Cortex of kidney (tissue), 1 donor: ENCODE measurements around the gene PRKCE.

Source experiments
- DNase-seq: peaks from one replicate; lab custom pipeline; 2025; lab: John Stamatoyannopoulos, UW

PRKCE gene

DNA sequence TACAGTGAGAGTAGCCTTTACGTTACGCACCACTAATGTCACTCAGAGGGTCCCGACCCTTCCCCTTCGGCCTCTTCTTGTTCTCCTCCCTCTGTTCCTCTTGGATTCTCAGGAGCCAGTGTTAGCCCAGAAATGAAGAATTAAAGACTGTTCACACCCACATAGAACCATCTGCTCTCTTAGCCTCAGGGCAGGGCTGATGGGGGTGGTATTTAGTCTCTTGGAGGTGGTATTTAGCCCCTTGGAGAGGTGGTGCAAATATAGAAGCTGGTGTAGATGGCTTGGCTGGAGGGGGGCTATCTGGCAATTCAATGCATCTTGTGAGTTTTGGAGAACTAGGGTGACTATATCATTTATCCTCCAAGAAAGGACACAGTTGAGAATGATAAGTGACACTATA, 286.5 kb downstream of the PRKCE start:
- no peak for DNase-seq

DNA sequence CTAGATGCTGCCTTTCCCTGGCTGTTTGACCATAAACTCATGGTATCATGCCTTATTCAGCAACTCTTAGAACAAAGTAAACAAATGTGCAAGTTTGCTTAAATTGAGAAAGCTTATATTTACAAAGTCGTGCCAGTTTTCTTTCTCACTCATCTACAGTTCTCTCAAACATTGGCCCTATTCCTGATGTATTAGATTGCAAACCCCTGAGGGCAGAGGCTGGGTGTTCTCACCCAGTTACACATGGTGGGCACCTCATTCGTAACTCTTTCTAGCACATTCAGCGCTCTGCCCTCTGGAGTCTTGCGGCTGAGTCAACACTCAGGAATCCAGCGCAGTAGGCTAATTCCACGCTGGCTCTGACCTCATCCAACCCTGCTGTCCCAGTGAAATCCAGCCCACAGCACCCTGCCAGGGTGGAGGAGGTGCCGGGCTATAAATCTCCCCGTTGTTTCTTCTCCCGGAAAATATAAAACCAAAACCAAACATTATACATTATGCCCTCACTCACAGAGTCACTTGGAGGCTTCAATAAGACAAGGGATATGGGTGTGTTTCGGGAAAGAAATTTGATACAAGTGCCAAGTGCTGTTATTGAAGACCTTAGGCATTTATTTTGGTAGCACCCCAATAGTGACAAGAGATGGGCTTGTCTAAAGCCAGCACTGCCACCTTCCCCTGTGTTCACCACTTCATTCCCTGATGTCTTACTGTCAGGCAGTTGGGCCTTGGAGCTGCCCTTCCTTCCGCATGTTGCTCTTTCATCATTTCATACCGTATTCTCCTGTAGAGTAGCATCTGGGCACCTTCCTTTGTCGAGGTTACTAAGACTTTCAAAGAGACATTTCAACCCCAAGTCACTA, 287.4 kb downstream of the PRKCE start:
- DNase-seq, result no peak

DNA sequence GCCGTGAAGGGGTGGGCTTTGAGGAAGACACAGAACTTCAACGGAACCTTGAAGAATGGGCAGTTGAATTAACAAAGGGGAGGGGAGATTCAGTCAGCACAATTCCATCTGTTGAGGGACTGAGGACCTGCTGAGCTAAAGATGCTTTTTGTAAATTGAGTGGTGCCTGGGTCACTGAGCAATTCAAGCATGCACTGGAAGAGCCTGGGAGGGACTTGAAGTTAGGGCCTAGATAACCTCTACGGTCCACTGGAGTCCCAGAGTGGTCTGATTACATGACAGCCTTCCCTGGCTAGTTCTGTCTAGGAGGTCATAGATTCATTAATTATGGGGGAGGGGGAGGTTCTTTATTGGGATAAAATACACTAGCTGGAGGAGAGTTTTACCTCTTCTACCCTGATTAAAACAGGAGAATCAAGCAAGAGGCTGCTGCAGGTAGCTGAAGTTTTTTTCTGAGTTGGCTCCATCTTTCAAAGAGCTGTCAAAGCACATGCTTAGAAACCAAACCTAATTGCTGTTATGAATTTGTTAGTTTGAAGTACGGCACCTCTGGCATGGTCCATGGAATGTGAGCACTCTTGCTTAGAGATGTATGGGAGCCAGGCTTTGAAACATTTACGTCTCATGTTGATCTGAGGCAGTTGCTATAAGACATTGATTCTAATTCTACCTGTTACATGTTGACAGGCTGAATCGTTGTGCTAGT, 290.2 kb downstream of the PRKCE start:
- DNase-seq, result no peak

DNA sequence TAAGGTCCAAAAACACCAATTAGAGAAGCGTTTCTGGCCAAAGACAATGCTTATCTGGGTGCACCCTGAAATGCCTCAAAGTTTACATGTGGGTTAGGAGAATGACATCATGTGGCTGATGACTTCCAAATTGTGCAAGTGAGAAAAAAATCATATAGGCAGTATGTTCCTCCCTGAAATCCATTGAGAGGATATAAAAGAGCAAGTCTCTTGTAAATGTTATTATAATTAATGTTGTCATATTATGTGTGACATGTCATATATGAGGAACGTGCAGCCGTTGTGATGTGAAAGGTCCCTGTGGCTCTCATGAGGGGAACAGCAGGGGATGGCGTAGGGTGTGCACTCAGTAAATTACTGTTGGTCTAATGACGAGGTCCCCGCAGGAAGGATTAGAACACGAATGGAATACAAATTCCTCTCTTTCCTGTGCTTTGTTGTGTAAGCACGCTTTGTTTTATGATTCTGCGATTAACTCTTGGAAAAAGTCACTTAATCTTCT, 290.8 kb downstream of the PRKCE start:
- DNase-seq, result no peak

DNA sequence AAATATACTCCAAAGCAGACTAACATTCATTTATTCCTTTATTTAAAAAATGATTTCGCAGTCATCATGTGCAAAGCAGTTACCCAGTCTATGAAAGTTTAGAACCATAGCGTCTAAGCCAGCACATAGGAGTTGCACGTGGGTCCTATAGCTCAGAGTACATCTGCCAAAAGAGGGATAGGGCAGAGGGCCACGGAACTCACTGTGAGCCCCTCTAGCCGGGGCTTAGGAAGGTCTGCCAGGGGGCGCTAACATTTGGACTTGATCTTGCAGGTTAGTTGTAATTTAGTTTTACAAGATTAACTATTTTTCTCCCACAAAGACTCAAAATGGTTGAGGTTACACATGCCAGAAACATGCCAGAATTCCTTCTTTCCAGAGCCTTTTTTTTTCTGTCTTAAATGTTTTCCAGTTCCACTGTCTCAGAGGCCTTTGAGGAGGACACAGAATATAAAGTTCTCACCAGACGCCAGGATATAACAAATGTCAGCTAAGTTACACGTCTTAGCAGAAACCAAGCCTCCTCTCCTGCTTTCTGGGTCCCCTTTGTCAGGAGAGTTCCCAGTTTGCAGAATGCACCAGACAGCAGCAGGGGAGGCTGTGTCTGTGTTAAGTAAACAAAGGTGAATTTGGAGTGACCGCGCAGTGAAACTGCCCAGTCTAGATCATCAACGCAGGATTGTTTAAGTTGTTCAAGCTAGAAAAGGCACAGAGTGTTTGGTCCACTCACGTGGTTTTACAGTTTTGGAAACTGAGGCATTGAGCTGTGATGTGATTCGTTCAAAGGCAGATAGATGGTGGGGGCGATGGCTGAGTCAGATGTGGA, 292.0 kb downstream of the PRKCE start:
- no peak for DNase-seq

DNA sequence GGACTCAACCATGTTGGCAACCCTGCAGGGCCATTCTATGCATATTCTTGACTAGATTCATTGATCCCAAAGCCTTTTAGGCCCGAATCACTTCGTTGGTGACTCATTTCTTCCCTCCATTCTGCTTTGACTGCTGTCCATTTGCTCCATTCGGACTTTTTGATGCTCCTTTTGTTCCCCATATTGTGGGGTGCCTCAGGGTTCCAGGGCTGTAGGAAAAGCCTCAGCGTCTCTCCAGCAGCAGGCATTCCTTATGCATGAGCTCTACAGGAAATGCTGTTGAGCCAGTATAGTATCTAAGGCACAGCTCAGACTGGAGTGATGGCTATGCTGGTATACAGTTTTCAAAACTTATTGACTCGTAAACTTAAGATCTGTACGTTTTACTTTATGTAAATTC, 292.6 kb downstream of the PRKCE start:
- no peak for DNase-seq

DNA sequence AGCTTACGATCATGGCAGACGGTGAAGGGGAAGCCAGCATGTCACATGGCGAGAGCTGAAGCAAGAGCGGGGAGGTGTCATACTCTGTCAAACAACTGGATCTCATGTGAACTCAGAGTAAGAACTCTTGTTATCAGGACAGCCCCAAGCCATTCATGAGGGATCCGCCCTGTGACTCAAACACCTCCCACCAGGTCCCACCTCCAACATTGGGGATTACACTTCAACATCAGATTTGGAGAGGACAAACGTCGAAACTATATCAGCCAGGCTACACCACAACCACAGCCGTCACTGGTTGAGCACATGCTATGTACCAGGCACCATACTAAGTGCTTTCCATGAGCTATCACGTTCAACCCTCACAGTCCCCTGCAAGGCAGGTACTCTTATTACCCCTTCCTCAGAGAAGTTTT, 293.8 kb downstream of the PRKCE start:
- no peak for DNase-seq

DNA sequence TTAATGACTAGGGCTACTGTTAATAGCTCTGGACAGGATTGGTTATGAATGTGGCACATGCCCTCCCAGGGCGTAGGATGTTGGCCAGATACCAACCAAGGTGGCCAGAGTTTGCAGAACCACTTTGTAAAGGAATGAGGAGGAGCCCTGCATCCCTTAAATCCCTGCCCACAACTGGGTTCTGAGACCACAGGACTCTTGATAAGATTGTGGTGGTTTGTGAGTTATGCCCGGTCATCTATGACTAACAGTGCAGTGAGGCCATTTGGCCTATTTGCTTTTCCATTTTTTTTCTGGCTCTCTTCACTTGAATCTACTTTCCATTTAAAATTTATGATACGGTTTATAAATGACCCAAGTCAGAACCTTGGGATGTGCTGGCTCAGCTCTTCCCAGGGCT, 294.5 kb downstream of the PRKCE start:
- DNase-seq, result no peak

DNA sequence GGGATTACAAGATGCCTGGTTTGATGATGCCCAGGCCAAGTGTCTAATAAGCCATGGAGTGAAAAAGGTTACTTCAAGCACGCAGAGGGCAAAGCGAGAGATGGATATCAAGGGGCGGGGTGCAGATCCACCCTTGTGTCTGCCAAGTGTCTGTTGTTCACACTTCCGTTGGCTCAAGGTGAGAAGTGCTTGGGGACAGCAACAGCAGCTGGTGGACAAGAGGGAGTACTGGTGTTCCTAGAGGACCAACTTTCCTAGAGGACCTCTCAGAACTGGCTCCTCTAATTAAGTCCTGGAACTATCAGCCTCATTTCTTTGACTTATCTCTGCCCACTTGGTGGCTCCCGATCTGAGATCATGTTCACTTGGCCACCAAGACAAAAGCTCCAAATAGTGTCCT, 299.1 kb downstream of the PRKCE start:
- no peak for DNase-seq

DNA sequence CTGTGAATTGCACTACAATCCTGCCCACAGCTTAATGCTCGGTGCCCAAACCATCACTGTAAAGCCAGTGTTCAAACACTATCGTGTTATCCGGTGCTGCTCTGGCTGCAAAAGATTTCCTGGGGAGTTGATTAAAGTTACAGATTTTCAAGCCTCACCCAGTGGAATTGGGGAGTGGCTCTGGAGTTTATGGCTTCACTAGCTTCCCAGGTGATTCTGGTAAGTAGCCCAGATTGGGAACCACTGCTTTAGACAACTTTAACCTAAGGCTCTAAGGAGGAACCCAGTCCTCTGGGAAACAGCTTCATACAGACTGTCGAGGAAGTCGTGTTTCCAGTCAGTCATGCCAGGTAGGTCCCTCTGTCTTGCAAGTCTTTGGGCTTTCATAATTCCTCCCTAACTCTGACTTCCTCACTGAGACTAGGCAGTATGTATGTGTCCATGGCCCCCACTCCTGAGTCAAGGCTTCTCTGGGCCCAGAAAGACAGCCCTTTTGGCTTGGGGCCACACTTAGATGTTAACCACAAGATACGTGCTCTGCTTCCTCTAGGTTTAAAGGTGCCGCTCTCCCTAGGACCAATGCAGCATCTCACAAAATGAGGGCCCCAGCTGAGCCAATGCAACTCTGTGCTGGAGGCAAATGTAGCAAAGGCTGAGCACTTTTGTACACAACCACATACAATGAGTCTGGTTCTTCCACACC, 299.7 kb downstream of the PRKCE start:
- no peak for DNase-seq

DNA sequence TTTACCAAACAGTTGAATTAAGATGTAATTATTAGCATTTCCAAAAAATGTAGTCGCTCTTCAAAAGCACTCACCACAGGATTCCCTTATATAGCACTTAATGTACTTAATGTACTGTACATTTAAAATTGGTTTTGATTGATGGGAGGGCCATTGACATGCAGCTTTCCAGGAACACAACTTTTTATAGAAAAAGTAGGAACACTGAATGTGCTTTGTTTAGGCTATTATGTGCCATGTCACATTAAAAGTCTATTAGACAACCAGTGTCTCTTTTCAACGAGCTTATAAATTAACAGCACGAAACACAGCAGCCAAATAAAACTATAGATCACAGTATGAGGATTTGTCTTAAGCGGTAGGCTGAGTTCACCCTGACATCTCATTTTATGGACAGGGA, 301.1 kb downstream of the PRKCE start:
- no peak for DNase-seq

DNA sequence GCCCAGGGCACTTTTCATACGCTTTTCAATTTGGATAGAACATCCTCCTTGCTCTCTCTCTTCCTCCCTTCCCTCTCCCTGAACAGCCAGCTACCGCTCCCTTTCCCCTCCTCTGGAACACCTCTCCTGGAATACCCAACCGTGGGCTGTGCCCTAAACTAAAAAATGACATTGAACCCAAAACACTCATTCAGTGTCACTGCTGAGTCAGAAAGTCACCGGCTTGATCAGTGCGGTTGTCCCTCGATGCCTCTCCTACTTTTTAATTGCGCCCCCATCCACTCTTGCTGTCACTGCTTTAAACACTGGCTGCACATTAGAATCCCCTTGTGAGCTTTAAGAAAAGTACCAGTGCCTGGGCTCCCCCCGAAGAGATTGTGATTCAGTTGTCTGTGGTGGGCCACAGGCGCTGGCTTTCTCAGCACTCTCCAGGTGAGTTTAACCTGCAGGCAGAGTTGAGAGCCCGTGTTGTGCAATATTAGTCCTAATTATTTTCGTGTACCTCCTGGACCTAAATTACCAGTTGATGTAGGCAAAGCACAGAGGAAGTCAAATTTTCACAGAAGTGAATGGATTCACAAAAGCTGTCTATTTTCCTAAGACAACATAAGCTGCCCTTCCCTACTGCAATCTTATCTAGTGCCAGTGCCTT, 302.0 kb downstream of the PRKCE start:
- DNase-seq, result no peak

DNA sequence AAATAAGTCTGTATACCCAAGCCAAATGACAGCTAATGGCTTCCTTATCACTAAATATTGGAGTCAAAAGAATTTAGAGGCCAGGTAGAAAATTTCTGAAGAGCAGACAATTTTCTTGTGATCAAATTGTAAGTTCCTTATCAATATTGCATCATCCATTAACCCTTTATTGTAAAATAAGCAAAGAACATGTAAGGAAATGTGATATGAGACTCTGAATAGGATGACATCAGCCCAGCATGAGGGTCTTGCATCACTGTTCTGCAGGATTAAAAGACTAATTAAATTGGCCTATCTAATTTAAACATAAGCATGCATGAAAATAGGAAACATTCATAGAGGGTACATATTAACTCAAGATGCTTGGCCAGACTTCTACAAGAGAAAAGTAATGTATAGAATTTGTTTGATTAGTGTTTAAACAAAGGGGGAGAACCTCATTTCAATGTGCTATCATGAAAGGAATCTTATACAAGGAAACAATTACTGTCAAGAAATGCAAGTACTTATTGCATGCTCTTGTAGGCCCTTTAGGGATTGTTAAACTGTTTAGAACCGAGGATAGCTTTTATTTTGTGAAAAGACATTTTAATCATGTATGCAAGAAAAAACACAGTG, 302.9 kb downstream of the PRKCE start:
- no peak for DNase-seq

DNA sequence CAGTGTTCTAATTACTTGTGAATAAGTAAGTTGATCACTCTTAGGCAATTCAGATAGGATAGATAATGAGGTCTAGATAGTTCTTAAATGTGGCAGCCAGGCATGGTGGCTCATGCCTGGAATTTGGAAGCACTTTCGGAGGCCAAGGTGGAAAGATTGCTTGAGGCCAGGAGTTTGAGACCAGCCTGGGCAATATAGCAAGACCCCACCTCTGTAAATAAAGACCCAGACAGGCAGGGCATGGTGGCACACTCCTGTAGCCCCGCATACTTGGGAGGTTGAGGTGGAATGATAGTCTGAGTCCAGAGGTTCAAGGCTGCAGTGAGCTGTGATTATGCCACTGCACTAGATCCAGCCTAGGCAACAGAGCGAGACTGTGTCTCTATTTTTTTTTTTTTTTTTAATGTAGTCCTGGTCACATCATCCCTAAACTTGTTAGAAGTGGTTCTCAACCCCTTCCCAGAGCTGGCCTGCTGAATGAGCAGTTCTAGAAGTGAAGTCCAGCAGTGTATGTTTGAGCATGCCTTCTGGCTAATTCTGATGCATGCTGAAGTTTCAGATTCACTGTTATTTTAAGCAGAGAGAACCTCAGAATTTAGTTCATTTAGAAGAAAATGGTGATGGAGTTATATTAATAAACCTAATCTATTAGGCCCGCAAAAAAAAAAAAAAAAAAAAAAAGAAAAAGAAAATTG, 306.2 kb downstream of the PRKCE start:
- no peak for DNase-seq

DNA sequence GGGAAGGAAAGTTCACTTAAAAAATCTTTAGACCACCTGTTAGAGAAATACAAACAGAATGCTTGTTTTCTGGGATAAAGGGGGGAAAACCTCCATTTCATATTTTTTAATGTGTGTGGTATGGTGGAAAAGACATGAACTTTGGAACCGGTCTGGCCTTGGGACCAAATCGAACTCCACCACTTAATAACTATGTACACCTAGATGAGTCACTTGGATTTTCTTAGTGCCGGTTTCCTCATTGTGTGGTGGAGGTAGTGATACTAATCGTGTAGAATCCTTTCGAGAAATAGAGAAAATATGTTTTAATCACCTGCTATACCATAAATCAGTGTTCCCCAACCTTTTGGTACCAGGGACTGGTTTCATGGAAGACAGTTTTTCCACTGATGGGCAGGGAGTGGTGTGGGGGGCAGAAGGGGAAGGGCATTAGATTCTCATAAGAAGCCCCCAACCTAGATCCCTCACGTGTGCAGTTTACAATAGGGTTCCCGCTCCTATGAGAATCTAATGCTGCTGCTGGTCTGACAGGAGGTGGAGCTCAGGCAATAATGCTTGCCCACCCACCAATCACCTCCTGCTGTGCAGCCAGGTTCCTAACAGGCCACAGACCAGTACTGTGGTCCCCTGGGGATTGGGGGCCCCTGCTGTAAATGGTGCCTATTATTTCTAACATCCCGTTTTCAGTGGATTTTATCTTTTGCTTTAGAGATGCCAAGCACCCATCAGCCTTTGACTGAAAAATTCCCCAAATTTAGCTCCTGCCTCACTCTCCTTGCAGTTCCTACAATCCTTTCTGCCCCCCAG, 308.8 kb downstream of the PRKCE start:
- DNase-seq, result no peak

DNA sequence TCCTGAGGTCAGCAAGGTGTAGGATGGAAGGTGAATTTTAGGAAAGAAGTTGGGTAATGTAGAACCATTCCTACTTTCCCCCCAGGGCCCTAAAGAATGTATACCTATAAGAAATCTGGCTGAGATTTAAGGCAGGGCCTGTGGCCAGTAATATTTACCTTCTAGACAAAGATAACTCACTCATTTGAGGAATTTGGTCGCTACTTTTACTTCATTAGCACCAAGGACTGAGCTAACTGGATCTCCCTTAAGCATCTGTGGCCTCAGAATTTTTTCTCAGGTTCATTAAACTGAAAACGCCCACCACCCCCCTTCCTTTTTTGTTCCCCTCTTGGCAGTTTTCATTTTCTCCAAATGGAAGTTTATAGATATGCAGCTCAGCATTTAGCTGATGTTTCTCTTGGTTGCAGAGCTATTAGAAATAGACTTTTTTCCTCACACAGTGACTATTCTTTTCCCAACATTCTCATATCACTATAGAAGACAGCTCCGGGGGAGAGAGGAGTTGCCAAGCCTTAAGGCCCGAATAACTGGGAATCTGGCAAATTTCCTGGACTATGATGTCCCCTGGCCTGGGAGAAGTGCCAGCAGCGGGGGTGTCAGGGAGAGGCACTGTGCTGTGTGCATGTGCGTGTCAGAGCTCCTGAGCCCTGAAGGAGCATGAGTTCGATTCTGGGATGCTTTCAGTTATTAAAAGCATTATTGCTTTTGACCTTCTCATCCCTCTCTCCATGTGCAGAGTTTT, 310.9 kb downstream of the PRKCE start:
- no peak for DNase-seq

DNA sequence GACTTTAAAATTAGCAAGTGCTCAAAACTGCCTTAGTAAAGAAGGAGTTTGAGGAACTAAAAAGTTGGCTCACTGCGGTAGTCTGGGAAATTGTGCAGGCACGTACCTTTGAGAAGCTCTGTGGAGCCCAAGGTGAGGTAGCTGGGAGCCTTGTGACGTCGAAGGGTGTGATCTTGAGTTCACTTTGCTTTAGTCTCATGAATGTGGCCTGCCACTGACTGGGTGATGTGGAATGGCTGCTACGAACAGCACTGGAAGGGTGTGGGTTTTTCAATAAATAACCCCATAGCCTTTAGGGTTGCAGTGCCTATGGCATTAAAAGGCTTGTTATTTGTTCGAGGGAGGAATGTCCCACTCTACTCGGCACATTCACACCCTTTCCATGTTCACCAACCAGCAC, 312.3 kb downstream of the PRKCE start:
- DNase-seq, result no peak

DNA sequence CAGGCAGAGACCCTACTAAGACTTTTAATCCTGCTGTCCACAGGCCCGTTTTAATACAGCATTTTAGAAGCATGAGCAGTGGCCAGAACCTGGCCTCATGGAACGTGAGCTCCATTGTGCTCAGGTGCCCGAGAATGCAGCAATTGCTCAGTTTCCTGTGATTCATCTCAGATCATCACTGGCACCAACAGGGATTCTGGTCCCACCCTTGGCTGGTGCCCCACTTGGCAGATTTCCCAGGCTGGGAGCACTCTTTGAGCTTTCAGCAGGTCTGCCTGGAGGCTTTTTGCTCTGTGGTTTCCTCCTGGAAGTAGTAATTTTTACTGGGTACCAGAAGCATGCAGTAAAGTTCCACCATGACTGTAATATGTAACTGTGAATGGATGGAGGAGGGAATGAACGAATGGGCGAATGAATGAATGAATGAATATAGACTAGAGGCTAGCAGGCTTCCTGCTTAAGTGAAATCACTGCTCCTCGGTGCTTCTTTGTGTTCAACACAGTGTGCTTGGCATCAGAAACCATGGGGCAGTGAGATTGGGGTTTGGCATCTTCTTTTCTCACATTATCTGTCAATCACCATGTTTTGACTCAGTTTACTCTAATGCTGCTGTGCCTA, 312.9 kb downstream of the PRKCE start:
- no peak for DNase-seq
